HG03159 (cell line): ENCODE measurements around the gene SYT2.

Experiments used
- ATAC-seq: cut with Tn5 transposase; IDR thresholded peaks from one replicate; pipeline ENCODE4 v1.9.1; 2021; ENCODE audit warnings: mild to moderate bottlenecking, moderate library complexity; ENCODE audit not compliant: unreplicated experiment

The SYT2 gene

GRCh38 chr1:202680586-202681352 is 29.5 kb downstream of the SYT2 start:
- ATAC-seq = no peak

GRCh38 chr1:202679406-202680177 is 30.7 kb downstream of the SYT2 start:
- no peak for ATAC-seq

- ATAC-seq = no peak
Measured at GRCh38 chr1:202677433-202677832, 32.8 kb downstream of the SYT2 start.

GRCh38 chr1:202673531-202673930 is 36.7 kb downstream of the SYT2 start:
- ATAC-seq = no peak

GRCh38 chr1:202671399-202671798 is 38.9 kb downstream of the SYT2 start:
- ATAC-seq = no peak

- ATAC-seq = no peak
Measured at GRCh38 chr1:202665417-202665816, 44.8 kb downstream of the SYT2 start.

GRCh38 chr1:202664083-202664482 is 46.2 kb downstream of the SYT2 start:
- ATAC-seq = no peak

GRCh38 chr1:202663131-202663530 is 47.1 kb downstream of the SYT2 start:
- no peak for ATAC-seq

- no peak for ATAC-seq
Measured at GRCh38 chr1:202662081-202662480, 48.2 kb downstream of the SYT2 start.

- ATAC-seq = no peak
Measured at GRCh38 chr1:202661136-202661845, 49.0 kb downstream of the SYT2 start.

- no peak for ATAC-seq
Measured at GRCh38 chr1:202659974-202660373, 50.3 kb downstream of the SYT2 start.

- ATAC-seq = no peak
Measured at GRCh38 chr1:202659541-202659940, 50.7 kb downstream of the SYT2 start.

GRCh38 chr1:202658769-202659168 is 51.5 kb downstream of the SYT2 start:
- ATAC-seq = no peak

GRCh38 chr1:202658251-202658759 is 51.9 kb downstream of the SYT2 start:
- no peak for ATAC-seq

- ATAC-seq = no peak
Measured at GRCh38 chr1:202656951-202657646, 53.2 kb downstream of the SYT2 start.

GRCh38 chr1:202656057-202656456 is 54.2 kb downstream of the SYT2 start:
- no peak for ATAC-seq

GRCh38 chr1:202654079-202654478 is 56.2 kb downstream of the SYT2 start:
- no peak for ATAC-seq

- no peak for ATAC-seq
Measured at GRCh38 chr1:202649553-202650392, 60.5 kb downstream of the SYT2 start.

GRCh38 chr1:202648605-202649226 is 61.5 kb downstream of the SYT2 start:
- ATAC-seq = no peak

GRCh38 chr1:202645097-202645476 is 65.2 kb downstream of the SYT2 start:
- ATAC-seq = no peak
